Vagina (tissue), 2 donors: Measurements from ENCODE around the gene SLC16A10.

Experiments used
- POLR2A ChIP-seq, 2 donors: fragments of 450-650 bp; IDR thresholded peaks; one replicate each; pipeline ENCODE4 v1.6.1; 2017; ENCODE audit warnings: antibody characterized with exemption in 2 of 2, mild to moderate bottlenecking in 2 of 2, moderate library complexity in 2 of 2
- TF ChIP-seq, protein P1 (sequence below), 3 experiments: fragments of 450-650 bp in 2 of 3; fragments of 200-600 bp in 1 of 3; sonication (generic) in 1 of 3; IDR thresholded peaks; one replicate each; pipeline ENCODE4 v1.5.1; 2017 to 2019; ENCODE audit warnings: antibody characterized with exemption in 3 of 3, mild to moderate bottlenecking in 2 of 3, moderate library complexity in 2 of 3

DNA sequence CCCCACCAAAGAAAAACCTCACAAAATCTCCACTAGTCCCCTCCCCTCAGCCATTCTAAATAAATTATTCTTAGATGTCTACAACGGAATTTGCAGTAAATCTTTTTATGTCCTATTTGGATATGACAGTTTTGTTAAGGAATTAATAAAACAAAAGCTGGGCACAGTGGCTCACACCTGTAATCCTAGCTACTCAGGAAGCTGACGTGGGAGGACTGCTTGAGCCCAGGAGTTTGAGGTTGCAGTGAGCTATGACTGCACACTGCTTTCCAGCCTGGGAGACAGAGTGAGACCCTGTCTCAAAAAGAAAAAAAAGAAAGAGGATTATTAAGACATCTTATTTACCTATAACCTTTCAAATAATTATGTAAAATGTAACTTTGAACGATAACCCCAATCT, 165.4 kb downstream of the SLC16A10 start:
- TF ChIP-seq, protein P1, sequence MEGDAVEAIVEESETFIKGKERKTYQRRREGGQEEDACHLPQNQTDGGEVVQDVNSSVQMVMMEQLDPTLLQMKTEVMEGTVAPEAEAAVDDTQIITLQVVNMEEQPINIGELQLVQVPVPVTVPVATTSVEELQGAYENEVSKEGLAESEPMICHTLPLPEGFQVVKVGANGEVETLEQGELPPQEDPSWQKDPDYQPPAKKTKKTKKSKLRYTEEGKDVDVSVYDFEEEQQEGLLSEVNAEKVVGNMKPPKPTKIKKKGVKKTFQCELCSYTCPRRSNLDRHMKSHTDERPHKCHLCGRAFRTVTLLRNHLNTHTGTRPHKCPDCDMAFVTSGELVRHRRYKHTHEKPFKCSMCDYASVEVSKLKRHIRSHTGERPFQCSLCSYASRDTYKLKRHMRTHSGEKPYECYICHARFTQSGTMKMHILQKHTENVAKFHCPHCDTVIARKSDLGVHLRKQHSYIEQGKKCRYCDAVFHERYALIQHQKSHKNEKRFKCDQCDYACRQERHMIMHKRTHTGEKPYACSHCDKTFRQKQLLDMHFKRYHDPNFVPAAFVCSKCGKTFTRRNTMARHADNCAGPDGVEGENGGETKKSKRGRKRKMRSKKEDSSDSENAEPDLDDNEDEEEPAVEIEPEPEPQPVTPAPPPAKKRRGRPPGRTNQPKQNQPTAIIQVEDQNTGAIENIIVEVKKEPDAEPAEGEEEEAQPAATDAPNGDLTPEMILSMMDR (IDR thresholded peaks at IDR 0.05) = no peak
- no peak for TF ChIP-seq POLR2A (IDR thresholded peaks at IDR 0.05)
